ENCODE results near the gene NOS1. TPM values are rescaled to one million over a fixed set of nuclear protein-coding genes. Genes with fewer than 3 reads are reported as not detected.
"Not testable (repeated sequence)": the region's sequence is repeated elsewhere in the genome, so short reads cannot be mapped to it uniquely, and the experiment has no call there.

Gene NOS1
- total and polyA plus RNA-seq, 2 experiments from 2014 or later = 0.63 to 3.0 TPM

DNA sequence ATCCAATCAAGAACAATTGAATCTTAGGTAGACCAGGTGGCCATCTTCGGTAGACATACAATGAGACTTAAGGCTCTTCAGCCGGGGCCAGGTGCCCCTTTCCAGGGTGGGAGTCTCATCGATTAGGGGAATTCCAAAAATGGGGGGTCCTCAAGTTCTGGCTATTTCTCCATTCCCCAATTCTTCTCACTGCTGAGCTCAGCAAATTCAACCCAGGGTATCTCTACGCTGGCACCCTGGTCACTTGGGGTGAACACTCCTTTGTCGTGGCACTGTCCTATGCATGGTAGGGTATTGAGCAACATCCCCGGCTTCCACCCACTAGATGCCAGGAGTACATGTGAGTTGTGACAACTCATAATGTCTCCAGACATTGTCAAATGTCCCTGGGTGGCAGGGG, 136.2 kb downstream of the NOS1 start (continued):
- TF ChIP-seq, protein P1, sequence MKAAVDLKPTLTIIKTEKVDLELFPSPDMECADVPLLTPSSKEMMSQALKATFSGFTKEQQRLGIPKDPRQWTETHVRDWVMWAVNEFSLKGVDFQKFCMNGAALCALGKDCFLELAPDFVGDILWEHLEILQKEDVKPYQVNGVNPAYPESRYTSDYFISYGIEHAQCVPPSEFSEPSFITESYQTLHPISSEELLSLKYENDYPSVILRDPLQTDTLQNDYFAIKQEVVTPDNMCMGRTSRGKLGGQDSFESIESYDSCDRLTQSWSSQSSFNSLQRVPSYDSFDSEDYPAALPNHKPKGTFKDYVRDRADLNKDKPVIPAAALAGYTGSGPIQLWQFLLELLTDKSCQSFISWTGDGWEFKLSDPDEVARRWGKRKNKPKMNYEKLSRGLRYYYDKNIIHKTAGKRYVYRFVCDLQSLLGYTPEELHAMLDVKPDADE (IDR thresholded peaks at IDR 0.05) = no peak
- TF ChIP-seq CREB1 (CRISPR knock-in tag; IDR thresholded peaks at IDR 0.05; ENCODE audit: low read depth) (no peak), POLR2AphosphoS5 (IDR thresholded peaks at IDR 0.05; ENCODE audit: low read depth) (no peak)
- TF ChIP-seq, protein P2, sequence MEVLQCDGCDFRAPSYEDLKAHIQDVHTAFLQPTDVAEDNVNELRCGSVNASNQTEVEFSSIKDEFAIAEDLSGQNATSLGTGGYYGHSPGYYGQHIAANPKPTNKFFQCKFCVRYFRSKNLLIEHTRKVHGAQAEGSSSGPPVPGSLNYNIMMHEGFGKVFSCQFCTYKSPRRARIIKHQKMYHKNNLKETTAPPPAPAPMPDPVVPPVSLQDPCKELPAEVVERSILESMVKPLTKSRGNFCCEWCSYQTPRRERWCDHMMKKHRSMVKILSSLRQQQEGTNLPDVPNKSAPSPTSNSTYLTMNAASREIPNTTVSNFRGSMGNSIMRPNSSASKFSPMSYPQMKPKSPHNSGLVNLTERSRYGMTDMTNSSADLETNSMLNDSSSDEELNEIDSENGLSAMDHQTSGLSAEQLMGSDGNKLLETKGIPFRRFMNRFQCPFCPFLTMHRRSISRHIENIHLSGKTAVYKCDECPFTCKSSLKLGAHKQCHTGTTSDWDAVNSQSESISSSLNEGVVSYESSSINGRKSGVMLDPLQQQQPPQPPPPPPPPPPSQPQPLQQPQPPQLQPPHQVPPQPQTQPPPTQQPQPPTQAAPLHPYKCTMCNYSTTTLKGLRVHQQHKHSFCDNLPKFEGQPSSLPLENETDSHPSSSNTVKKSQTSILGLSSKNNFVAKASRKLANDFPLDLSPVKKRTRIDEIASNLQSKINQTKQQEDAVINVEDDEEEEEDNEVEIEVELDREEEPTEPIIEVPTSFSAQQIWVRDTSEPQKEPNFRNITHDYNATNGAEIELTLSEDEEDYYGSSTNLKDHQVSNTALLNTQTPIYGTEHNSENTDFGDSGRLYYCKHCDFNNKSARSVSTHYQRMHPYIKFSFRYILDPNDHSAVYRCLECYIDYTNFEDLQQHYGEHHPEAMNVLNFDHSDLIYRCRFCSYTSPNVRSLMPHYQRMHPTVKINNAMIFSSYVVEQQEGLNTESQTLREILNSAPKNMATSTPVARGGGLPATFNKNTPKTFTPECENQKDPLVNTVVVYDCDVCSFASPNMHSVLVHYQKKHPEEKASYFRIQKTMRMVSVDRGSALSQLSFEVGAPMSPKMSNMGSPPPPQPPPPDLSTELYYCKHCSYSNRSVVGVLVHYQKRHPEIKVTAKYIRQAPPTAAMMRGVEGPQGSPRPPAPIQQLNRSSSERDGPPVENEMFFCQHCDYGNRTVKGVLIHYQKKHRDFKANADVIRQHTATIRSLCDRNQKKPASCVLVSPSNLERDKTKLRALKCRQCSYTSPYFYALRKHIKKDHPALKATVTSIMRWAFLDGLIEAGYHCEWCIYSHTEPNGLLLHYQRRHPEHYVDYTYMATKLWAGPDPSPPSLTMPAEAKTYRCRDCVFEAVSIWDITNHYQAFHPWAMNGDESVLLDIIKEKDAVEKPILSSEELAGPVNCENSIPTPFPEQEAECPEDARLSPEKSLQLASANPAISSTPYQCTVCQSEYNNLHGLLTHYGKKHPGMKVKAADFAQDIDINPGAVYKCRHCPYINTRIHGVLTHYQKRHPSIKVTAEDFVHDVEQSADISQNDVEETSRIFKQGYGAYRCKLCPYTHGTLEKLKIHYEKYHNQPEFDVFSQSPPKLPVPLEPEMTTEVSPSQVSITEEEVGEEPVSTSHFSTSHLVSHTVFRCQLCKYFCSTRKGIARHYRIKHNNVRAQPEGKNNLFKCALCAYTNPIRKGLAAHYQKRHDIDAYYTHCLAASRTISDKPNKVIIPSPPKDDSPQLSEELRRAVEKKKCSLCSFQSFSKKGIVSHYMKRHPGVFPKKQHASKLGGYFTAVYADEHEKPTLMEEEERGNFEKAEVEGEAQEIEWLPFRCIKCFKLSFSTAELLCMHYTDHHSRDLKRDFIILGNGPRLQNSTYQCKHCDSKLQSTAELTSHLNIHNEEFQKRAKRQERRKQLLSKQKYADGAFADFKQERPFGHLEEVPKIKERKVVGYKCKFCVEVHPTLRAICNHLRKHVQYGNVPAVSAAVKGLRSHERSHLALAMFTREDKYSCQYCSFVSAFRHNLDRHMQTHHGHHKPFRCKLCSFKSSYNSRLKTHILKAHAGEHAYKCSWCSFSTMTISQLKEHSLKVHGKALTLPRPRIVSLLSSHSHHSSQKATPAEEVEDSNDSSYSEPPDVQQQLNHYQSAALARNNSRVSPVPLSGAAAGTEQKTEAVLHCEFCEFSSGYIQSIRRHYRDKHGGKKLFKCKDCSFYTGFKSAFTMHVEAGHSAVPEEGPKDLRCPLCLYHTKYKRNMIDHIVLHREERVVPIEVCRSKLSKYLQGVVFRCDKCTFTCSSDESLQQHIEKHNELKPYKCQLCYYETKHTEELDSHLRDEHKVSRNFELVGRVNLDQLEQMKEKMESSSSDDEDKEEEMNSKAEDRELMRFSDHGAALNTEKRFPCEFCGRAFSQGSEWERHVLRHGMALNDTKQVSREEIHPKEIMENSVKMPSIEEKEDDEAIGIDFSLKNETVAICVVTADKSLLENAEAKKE (CRISPR knock-in tag; IDR thresholded peaks at IDR 0.05) = no peak

DNA sequence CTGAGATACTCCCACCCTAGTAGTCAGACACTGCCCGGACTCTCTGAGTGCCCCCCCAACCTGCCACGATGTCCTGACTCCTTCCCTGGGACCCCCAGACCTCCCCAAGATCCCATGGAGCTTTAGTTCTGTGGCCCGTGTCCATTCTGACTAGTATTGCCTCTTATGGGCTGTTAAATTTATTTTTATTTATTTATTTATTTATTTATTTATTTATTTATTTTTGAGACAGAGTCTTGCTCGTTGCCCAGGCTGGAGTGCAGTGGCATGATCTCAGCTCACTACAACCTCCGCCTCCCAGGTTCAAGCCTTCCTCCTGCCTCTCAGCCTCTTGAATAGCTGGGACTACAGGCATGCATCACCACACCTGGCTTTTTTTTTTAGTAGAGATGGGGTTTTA, 140.5 kb downstream of the NOS1 start:
- H4K20me1 ChIP-seq (replicated peaks; ENCODE audit: insufficient read depth); H3K36me3 ChIP-seq (ENCODE audit: insufficient read depth); H3K36me3 Mint-ChIP-seq (ENCODE audit: low read depth); DNase-seq (ENCODE audit: low spot score); H3K9me3 Mint-ChIP-seq; ATAC-seq; H3K27me3 ChIP-seq (ENCODE audit: insufficient read depth); H3K4me3 ChIP-seq; H3K4me2 ChIP-seq; H3K4me3 Mint-ChIP-seq; H3K9me2 ChIP-seq (ENCODE audit: insufficient read depth); H3K27me3 Mint-ChIP-seq (ENCODE audit: insufficient read depth, low read depth, poor library complexity); H2AFZ ChIP-seq; H3F3A ChIP-seq (replicated peaks; ENCODE audit: low read depth); H3K27ac Mint-ChIP-seq; H3K79me2 ChIP-seq (replicated peaks; ENCODE audit: insufficient read depth); H3K4me1 ChIP-seq (ENCODE audit: insufficient read depth); H3K27ac ChIP-seq (ENCODE audit: low read depth); H3K4me1 Mint-ChIP-seq: not testable (repeated sequence)
